KG1 (cell line): ENCODE data around the gene GOLGA1.
A peak's percentile ranks its signal among the peaks of the same experiment; 100 is the strongest.
"Not testable (repeated sequence)": the region's sequence is repeated elsewhere in the genome, so short reads cannot be mapped to it uniquely, and the experiment has no call there.

Experiments used
- DNase-seq: peaks from one replicate; lab custom pipeline; 2025; lab: John Stamatoyannopoulos, UW

Gene GOLGA1

GRCh38 chr9:124858330-124859046 lies 82.4 kb downstream of the GOLGA1 start:
- no peak for DNase-seq

- DNase-seq, result no peak
These were observed 83.2 kb downstream of the GOLGA1 start for GRCh38 chr9:124857533-124858162.

GRCh38 chr9:124855944-124856765 lies 84.7 kb downstream of the GOLGA1 start:
- no peak for DNase-seq

GRCh38 chr9:124855566-124855943 lies 85.3 kb downstream of the GOLGA1 start:
- no peak for DNase-seq

GRCh38 chr9:124854822-124855221 lies 86.1 kb downstream of the GOLGA1 start:
- no peak for DNase-seq

- no peak for DNase-seq
These were observed 86.7 kb downstream of the GOLGA1 start for GRCh38 chr9:124854161-124854560.

- DNase-seq, result no peak
These were observed 87.2 kb downstream of the GOLGA1 start for GRCh38 chr9:124853605-124854143.

- DNase-seq, result peak; percentile 78
These were observed 87.9 kb downstream of the GOLGA1 start, which contains the start of gene WDR38 for GRCh38 chr9:124852829-124853531. WDR38 (plus strand) TSS chr9:124853460; CDS start chr9:124853532, 72 bp downstream.

GRCh38 chr9:124852121-124852828 lies 88.6 kb downstream of the GOLGA1 start:
- DNase-seq, result no peak

- no peak for DNase-seq
These were observed 91.1 kb downstream of the GOLGA1 start for GRCh38 chr9:124849801-124850200.

GRCh38 chr9:124846969-124847368 lies 93.9 kb downstream of the GOLGA1 start:
- DNase-seq, result no peak

- DNase-seq, result not testable (repeated sequence)
These were observed 94.4 kb downstream of the GOLGA1 start for GRCh38 chr9:124846467-124846866.

- no peak for DNase-seq
These were observed 96.6 kb downstream of the GOLGA1 start for GRCh38 chr9:124844291-124844690.

- no peak for DNase-seq
These were observed 97.3 kb downstream of the GOLGA1 start for GRCh38 chr9:124843456-124844034.

GRCh38 chr9:124841075-124841821 lies 99.6 kb downstream of the GOLGA1 start:
- no peak for DNase-seq

- no peak for DNase-seq
These were observed 100.5 kb downstream of the GOLGA1 start for GRCh38 chr9:124840300-124840833.

- DNase-seq, result no peak
These were observed 101.1 kb downstream of the GOLGA1 start for GRCh38 chr9:124839612-124840299.

GRCh38 chr9:124838567-124839275 lies 102.2 kb downstream of the GOLGA1 start:
- not testable (repeated sequence) for DNase-seq
